Activated CD4-positive, alpha-beta memory T cell treated with anti-CD3 and anti-CD28 coated beads for 36 hours (primary cell): ENCODE data around the gene MRPL19. TPM values are rescaled to one million over a fixed set of nuclear protein-coding genes. Genes with fewer than 3 reads are reported as not detected.

Experiments
- CTCF ChIA-PET: fragments of 350-600 bp; sonication (Branson Sonifier 250); formaldehyde crosslinking; loops from one replicate; lab custom pipeline; 2021; ENCODE audit warnings: antibody characterized with exemption, inconsistent platforms; lab: Charles Lee
- POLR2A ChIA-PET: fragments of 350-600 bp; sonication (Branson Sonifier 250); formaldehyde crosslinking; loops from one replicate; lab custom pipeline; 2021; ENCODE audit warnings: antibody characterized with exemption; lab: Charles Lee
- DNase-seq: peaks from one replicate; pipeline ENCODE4 v3.0.0-alpha.2; 2020
- H3K27ac Mint-ChIP-seq: one replicate; pipeline ENCODE4 v1.8.0; 2021; ENCODE audit warnings: mixed read lengths
- H3K27me3 Mint-ChIP-seq: one replicate; pipeline ENCODE4 v1.8.0; 2021; ENCODE audit warnings: mixed read lengths
- H3K36me3 Mint-ChIP-seq: one replicate; pipeline ENCODE4 v1.8.0; 2021; ENCODE audit warnings: mixed read lengths
- H3K4me1 Mint-ChIP-seq: one replicate; pipeline ENCODE4 v1.8.0; 2021; ENCODE audit warnings: low read depth, mixed read lengths
- H3K4me3 Mint-ChIP-seq: one replicate; pipeline ENCODE4 v1.8.0; 2021; ENCODE audit warnings: mild to moderate bottlenecking, mixed read lengths
- H3K9me3 Mint-ChIP-seq: one replicate; pipeline ENCODE4 v1.8.0; 2021; ENCODE audit warnings: mixed read lengths
- intact Hi-C: fragments of 100-400 bp; cut with micrococcal nuclease; formaldehyde crosslinking; loops from one replicate; pipeline ENCODE4 v1.15.1; 2023
- total RNA-seq, 2 experiments: library from RNA; stranded (reverse); gene quantifications; one replicate each; pipeline ENCODE4 v1.2.3, GENCODE V29; 2021

Gene MRPL19
- 10 to 100 TPM; 61.2 to 64.6 TPM for total RNA-seq

- ChIA-PET CTCF (interaction anchor here (0.9 to 1.9 kb wide), 7 partner anchors 10 to 64 kb away, joined by 3 to 10 read pairs (median 6); partner anchors contain the start of gene GCFC2), POLR2A (interaction anchor here (2.5 kb wide), 1 partner anchor 64 kb away, joined by 11 read pairs; the partner anchor contains the start of gene GCFC2)
- H3K4me1 Mint-ChIP-seq = peaks cover 30% of the 10 kb centered on the region
- H3K27ac Mint-ChIP-seq = peak within 1 kb of the TSS; percentile 84
- intact Hi-C loops = loop anchor here (1.0 to 10.0 kb wide), 2 partner anchors 64 to 692 kb away; partner anchors contain the start of gene POLE4
- peak within 1 kb of the TSS; percentile 90 for H3K4me3 Mint-ChIP-seq
- no peaks in the 10 kb centered on the region for H3K9me3 Mint-ChIP-seq
- no peaks in the 10 kb centered on the region for H3K27me3 Mint-ChIP-seq
- H3K36me3 Mint-ChIP-seq = peaks cover 19% of the 10 kb centered on the region
- DNase-seq = peak; percentile 83
Measured at GRCh38 chr2:75646583-75647425, at the start of gene MRPL19. TSS of gene MRPL19 (plus strand) at chr2:75646783. CDS start at chr2:75646808, 25 bp downstream.

GRCh38 chr2:75596784-75597183, 49.8 kb upstream of the MRPL19 start:
- ChIA-PET POLR2A (no interaction called here), CTCF (interaction anchor here (1.0 to 2.6 kb wide), 2 partner anchors 12 to 39 kb away, joined by 3 to 16 read pairs; no protein-coding TSS in a partner anchor)
- Mint-ChIP-seq H3K4me3 (no peak overlapping the region), H3K36me3 (no peaks in the 10 kb centered on the region), H3K9me3 (no peaks in the 10 kb centered on the region), H3K27me3 (no peaks in the 10 kb centered on the region), H3K27ac (no peak overlapping the region), H3K4me1 (no peaks in the 10 kb centered on the region)
- DNase-seq = no peak
- intact Hi-C loops = no loop called here

GRCh38 chr2:75597949-75598348, 48.6 kb upstream of the MRPL19 start:
- no peaks in the 10 kb centered on the region for H3K27me3 Mint-ChIP-seq
- DNase-seq = no peak
- H3K4me3 Mint-ChIP-seq = no peak overlapping the region
- H3K4me1 Mint-ChIP-seq = no peaks in the 10 kb centered on the region
- CTCF ChIA-PET = no interaction called here
- intact Hi-C loops = no loop called here
- no peaks in the 10 kb centered on the region for H3K36me3 Mint-ChIP-seq
- H3K9me3 Mint-ChIP-seq = no peaks in the 10 kb centered on the region
- no peak overlapping the region for H3K27ac Mint-ChIP-seq
- POLR2A ChIA-PET = no interaction called here

DNA sequence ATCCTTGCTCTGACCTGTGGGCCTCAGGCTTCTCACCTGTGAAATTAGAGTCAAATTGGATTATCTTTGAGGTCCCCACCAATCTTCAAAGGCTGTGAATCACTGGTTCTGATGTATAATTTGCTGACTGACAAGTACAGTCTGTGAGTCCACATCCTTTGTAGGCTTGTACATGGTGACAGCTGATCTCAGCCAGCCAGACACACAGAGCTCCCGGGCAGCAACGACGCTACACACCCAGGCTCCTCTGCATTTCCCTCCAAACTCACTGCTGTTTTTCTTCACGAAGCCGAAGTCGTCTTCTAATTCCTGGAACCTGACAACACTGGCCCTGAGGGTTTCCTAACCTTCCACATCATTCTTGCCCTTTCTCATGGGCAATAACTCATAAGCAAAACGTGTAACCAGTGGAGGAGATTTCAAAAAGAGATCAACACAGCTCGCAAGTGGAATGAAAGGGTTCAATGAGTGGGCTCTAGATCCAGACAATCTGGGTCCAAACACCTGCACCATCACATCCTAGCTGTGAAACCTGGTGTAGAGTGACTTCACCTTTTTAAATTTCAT, 47.9 kb upstream of the MRPL19 start:
- CTCF ChIA-PET = no interaction called here
- no peak overlapping the region for H3K4me3 Mint-ChIP-seq
- no peaks in the 10 kb centered on the region for H3K9me3 Mint-ChIP-seq
- DNase-seq = no peak
- no peaks in the 10 kb centered on the region for H3K27me3 Mint-ChIP-seq
- intact Hi-C loops = no loop called here
- no peak overlapping the region for H3K27ac Mint-ChIP-seq
- no peaks in the 10 kb centered on the region for H3K4me1 Mint-ChIP-seq
- POLR2A ChIA-PET = no interaction called here
- H3K36me3 Mint-ChIP-seq = no peaks in the 10 kb centered on the region

DNA sequence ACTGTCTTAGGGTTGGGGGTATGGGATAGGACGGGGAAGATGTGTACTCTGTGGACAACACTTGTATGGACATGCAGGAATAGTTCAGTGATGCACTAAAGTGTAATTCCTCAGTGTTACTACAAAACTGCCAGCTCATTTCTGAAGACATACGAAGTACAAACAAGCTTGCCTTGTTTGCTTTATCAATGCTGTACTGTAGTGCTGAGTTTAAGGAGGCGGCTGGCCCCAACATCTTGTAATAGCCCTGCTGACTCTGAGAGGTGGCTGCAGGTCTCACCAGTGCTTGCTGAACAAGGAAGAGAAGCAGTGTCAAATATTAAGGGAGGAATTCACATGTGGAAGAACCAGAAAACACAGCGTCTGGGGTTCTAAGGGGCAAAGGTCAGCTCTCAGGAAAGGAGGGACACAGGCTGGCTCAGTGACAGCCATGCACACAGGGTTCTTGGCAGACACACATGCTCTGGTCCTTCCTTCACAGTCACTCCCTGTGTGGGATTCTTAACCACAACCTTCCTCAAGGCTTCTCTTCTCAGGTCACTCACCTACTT, 46.0 kb upstream of the MRPL19 start:
- Mint-ChIP-seq H3K36me3 (no peaks in the 10 kb centered on the region), H3K4me3 (no peak overlapping the region), H3K27me3 (peaks cover 9% of the 10 kb centered on the region), H3K27ac (no peak overlapping the region), H3K4me1 (no peaks in the 10 kb centered on the region), H3K9me3 (no peaks in the 10 kb centered on the region)
- POLR2A ChIA-PET = no interaction called here
- CTCF ChIA-PET = interaction anchor here (1.0 kb wide), 1 partner anchor 8 kb away, joined by 3 read pairs; no protein-coding TSS in a partner anchor
- DNase-seq = no peak
- intact Hi-C loops = loop anchor here (10.0 kb wide), 1 partner anchor 536 kb away; no protein-coding TSS in a partner anchor

GRCh38 chr2:75602724-75603342, 43.8 kb upstream of the MRPL19 start:
- Mint-ChIP-seq H3K9me3 (no peaks in the 10 kb centered on the region), H3K36me3 (no peaks in the 10 kb centered on the region), H3K4me3 (no peak overlapping the region), H3K27me3 (peaks cover 23% of the 10 kb centered on the region), H3K27ac (no peak overlapping the region), H3K4me1 (no peaks in the 10 kb centered on the region)
- ChIA-PET CTCF (no interaction called here), POLR2A (no interaction called here)
- DNase-seq = no peak
- intact Hi-C loops = loop anchor here (10.0 kb wide), 1 partner anchor 538 kb away; no protein-coding TSS in a partner anchor

GRCh38 chr2:75603477-75603876, 43.1 kb upstream of the MRPL19 start:
- no peaks in the 10 kb centered on the region for H3K36me3 Mint-ChIP-seq
- no peak overlapping the region for H3K4me3 Mint-ChIP-seq
- H3K27ac Mint-ChIP-seq = no peak overlapping the region
- H3K9me3 Mint-ChIP-seq = no peaks in the 10 kb centered on the region
- DNase-seq = no peak
- H3K27me3 Mint-ChIP-seq = peaks cover 26% of the 10 kb centered on the region
- CTCF ChIA-PET = no interaction called here
- intact Hi-C loops = loop anchor here (10.0 kb wide), 1 partner anchor 539 kb away; no protein-coding TSS in a partner anchor
- POLR2A ChIA-PET = no interaction called here
- no peaks in the 10 kb centered on the region for H3K4me1 Mint-ChIP-seq

DNA sequence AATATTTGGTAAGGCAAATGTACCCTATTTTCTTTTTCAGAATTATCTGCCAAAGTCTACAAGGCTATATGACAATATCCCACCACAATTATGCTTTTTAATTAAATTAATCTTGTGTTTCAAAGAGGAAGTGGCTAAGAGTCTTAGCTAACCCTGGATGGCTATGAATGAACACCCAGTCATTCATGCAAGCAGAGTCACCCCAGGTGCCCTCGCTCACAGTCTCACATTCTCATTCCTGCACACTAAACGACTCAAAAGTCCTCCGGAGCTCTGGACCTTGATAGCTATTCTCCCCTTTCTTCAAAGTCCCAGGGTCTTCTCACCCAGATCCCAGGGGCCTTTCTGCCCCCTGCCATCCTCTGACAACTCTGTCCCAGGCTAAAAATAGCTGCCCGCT, 42.1 kb upstream of the MRPL19 start:
- Mint-ChIP-seq H3K9me3 (no peaks in the 10 kb centered on the region), H3K4me1 (no peaks in the 10 kb centered on the region), H3K27ac (no peak overlapping the region), H3K36me3 (no peaks in the 10 kb centered on the region), H3K27me3 (peaks cover 34% of the 10 kb centered on the region), H3K4me3 (no peak overlapping the region)
- intact Hi-C loops = loop anchor here (10.0 kb wide), 1 partner anchor 540 kb away; no protein-coding TSS in a partner anchor
- CTCF ChIA-PET = no interaction called here
- DNase-seq = no peak
- POLR2A ChIA-PET = no interaction called here

DNA sequence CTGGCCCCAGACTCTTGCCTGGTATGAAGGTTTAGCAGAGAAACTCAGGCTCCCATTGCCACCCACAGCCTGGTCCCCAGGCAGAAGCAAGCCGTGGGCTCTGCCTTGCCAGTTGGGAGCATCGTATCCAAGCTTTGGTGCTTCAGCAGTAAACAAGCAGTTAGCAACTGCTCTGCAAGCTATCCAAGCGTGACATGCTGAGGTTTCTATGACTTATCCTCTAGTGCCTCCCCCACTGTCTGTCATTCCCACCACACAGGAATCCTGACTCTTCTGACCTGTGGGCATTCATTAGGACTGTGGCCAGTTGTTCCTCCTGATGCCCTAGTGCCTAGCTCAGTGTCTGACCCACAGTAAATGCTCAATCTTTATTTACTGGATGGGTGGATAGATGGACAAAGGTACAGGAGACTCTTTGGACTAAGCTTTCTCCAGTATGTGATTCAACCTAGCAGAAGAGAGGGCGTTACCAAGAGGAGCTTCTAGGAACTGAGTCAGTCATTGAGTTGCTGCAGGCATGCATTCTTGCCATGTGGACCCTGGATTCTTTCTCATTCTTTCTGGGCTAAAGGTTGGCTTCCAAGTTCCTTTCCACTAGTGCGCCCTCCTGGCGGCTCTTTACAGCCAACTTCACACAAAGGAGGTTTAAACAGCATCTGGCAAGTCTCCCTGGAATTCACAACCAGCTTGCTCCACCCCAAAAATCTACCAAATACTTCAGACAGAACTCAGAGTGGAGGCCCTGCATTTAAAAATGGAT, 40.6 kb upstream of the MRPL19 start:
- Mint-ChIP-seq H3K4me1 (no peaks in the 10 kb centered on the region), H3K27ac (no peak overlapping the region), H3K36me3 (no peaks in the 10 kb centered on the region), H3K9me3 (no peaks in the 10 kb centered on the region), H3K27me3 (peaks cover 45% of the 10 kb centered on the region), H3K4me3 (no peak overlapping the region)
- intact Hi-C loops = loop anchor here (5.0 to 10.0 kb wide), 3 partner anchors 44 to 689 kb away; partner anchors contain the start of gene EVA1A
- no peak for DNase-seq
- CTCF ChIA-PET = no interaction called here
- POLR2A ChIA-PET = no interaction called here

GRCh38 chr2:75606761-75607399, 39.7 kb upstream of the MRPL19 start:
- Mint-ChIP-seq H3K36me3 (no peaks in the 10 kb centered on the region), H3K4me3 (no peak overlapping the region), H3K9me3 (no peaks in the 10 kb centered on the region), H3K4me1 (no peaks in the 10 kb centered on the region), H3K27ac (no peak overlapping the region), H3K27me3 (peaks cover 48% of the 10 kb centered on the region)
- ChIA-PET POLR2A (no interaction called here), CTCF (interaction anchor here (0.8 kb wide), 1 partner anchor 239 kb away, joined by 3 read pairs; no protein-coding TSS in a partner anchor)
- no peak for DNase-seq
- intact Hi-C loops = loop anchor here (5.0 to 10.0 kb wide), 3 partner anchors 45 to 690 kb away; partner anchors contain the start of gene EVA1A

DNA sequence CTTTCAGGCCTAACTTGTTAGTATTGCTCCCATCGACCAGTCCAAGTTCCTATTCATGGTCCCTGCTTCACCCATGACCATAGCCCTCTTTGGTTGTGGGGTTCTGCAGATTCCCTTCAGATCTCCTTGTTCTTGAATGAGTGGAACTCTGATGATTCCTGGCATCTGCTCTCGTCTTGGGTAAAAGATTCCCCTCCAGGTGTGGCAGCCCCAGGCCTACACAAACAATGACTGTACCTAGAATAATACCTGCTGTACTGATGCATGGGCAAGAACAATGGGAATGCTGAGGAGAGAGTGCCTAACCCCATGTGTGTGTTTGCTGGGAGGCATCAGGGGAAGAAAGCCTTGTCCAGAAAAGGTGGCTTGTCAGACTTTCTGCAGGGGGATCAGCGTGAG, 39.2 kb upstream of the MRPL19 start:
- ChIA-PET POLR2A (no interaction called here), CTCF (interaction anchor here (1.5 to 2.2 kb wide), 2 partner anchors 11 to 12 kb away, joined by 5 to 16 read pairs; no protein-coding TSS in a partner anchor)
- Mint-ChIP-seq H3K36me3 (no peaks in the 10 kb centered on the region), H3K9me3 (no peaks in the 10 kb centered on the region), H3K4me3 (no peak overlapping the region), H3K4me1 (no peaks in the 10 kb centered on the region), H3K27me3 (peaks cover 53% of the 10 kb centered on the region), H3K27ac (no peak overlapping the region)
- DNase-seq = no peak
- intact Hi-C loops = loop anchor here (5.0 to 10.0 kb wide), 3 partner anchors 45 to 690 kb away; partner anchors contain the start of gene EVA1A
